ENCODE results near the gene LYRM1.

LYRM1 gene

DNA sequence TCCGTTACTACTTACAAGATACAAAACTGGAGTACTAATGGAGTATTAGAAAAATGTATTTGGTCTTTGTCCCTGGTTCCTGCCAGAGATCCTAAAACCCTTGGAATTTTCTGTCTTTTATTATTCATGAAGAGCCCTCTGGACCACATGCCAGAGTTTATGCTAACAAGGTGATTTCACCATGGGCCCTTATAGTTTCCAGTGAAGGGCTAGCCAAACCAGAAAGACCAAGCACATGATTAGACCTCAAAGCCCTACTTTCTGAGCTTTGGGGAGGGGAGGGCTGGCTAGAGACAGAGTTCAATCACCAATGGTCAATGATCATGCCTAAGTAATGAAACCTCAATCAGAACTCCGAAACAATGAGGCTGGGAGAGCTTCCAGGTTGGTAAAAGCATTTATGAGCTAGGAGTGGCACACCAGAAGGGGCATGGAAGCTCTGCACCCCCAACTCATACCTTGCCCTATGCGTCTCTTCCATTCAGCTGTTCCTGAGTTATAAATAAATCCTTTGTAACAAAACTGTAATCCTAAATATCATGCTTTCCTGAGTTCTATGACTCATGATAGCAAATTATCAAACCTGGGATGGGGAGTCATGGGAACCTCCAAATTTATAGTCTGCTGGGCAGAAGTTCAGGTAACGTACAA is 10.8 kb upstream of the LYRM1 start:
- peak overlapping the region in 1 of 2 donors; percentile 44 for H3K27ac ChIP-seq
- DNase-seq (ENCODE audit: low spot score) = no peak
- TF ChIP-seq, protein P1, sequence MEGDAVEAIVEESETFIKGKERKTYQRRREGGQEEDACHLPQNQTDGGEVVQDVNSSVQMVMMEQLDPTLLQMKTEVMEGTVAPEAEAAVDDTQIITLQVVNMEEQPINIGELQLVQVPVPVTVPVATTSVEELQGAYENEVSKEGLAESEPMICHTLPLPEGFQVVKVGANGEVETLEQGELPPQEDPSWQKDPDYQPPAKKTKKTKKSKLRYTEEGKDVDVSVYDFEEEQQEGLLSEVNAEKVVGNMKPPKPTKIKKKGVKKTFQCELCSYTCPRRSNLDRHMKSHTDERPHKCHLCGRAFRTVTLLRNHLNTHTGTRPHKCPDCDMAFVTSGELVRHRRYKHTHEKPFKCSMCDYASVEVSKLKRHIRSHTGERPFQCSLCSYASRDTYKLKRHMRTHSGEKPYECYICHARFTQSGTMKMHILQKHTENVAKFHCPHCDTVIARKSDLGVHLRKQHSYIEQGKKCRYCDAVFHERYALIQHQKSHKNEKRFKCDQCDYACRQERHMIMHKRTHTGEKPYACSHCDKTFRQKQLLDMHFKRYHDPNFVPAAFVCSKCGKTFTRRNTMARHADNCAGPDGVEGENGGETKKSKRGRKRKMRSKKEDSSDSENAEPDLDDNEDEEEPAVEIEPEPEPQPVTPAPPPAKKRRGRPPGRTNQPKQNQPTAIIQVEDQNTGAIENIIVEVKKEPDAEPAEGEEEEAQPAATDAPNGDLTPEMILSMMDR (IDR thresholded peaks at IDR 0.05) = no peak
- H3K4me3 ChIP-seq = no peak overlapping the region

DNA sequence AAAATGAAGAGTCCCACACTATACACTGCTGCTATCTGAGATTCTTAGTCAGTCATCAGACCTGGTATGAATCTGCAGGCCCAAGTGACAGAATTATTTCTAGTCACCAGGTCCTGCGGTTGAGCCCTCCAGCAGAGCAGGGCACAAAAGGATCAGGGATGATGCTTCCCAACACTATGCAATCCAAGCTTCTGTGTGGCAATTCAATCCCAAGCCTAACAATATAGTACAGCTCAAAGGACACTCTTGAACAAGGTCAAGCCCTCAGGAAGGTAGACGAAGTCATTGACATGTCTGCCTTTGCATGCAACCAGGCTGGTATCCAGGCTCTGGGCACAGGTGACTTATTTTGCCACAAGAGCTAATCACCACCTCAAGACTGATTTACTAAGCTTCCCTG is 6.2 kb upstream of the LYRM1 start:
- H3K4me3 ChIP-seq = no peak overlapping the region
- TF ChIP-seq, protein P1 (IDR thresholded peaks at IDR 0.05) = no peak
- DNase-seq (ENCODE audit: low spot score) = no peak
- H3K27ac ChIP-seq = no peak overlapping the region

DNA sequence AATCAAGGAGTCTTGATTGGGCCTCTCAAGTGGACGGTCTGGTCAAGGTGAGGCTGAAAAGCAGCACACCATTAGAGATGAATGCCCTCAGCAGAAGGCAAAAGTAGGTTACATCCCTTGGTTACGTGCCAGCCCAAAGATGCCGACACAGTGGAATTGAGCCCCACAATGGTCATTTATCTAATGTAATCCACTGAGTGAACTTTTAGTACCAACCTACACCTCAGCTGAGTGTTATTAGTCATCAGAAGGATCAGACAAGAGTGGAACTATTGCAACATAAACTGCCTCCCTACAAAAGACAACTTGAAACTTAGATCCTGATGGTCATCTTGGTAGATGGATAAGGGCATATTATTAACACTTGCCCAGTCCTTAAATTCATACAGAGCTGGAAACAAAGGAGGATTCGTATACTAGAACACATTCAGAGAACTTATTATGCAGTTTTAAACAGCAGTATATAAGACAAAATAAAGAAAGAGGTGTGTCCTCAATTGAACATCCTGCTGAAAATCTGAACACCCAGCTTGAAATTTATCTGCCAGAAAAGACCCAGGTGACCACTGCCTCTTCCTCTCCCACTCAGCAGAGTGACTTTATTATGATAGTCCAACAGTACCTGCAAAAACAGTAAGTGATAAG is 3.2 kb upstream of the LYRM1 start:
- Histone ChIP-seq H3K4me3 (peak overlapping the region; percentile 95), H3K27ac (peak overlapping the region; percentile 38 to 100)
- no peak for DNase-seq (ENCODE audit: low spot score)
- TF ChIP-seq, protein P1 (IDR thresholded peaks at IDR 0.05) = no peak

DNA sequence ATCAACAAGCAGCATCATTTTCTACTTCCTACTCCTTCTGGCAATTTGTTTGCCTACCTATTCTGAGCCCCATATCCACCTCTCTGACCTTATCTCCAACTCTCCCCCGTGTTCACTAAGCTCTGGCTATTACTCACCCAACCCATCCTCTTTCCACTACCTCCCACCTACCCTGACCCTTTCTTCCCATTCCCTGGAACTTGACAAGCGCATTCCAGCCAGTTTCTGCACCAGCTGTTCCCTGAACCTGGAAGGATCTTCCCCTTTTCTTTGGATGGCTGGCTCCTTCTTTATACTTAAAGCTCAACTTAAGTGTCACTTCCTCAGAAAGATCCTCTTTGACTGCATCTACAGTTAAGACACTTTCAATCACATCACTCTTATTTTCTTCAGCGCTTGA is 2.6 kb upstream of the LYRM1 start:
- Histone ChIP-seq H3K4me3 (peak overlapping the region; percentile 95), H3K27ac (peak overlapping the region; percentile 38 to 100)
- no peak for DNase-seq (ENCODE audit: low spot score)
- TF ChIP-seq, protein P1 (IDR thresholded peaks at IDR 0.05) = no peak

DNA sequence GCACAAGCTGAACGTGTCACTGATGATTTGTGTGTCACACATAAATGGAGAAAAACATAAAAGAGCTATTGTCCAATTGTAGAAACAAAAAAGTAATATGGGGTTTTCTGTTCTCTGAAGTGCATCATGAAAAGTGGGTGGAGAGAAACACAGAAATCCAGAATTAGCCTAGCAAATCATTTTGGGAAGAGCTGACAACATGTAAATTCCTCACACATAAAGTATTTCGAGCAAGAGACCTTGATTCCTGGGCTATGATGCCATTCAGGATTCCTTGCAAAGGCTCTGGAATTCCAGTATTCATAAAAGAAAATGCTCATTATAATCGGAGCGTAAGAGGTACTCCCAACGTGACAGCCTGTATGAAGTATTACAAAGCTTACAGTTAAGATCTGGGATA is 1.5 kb upstream of the LYRM1 start:
- no peak for DNase-seq (ENCODE audit: low spot score)
- TF ChIP-seq, protein P1 (IDR thresholded peaks at IDR 0.05) = no peak

DNA sequence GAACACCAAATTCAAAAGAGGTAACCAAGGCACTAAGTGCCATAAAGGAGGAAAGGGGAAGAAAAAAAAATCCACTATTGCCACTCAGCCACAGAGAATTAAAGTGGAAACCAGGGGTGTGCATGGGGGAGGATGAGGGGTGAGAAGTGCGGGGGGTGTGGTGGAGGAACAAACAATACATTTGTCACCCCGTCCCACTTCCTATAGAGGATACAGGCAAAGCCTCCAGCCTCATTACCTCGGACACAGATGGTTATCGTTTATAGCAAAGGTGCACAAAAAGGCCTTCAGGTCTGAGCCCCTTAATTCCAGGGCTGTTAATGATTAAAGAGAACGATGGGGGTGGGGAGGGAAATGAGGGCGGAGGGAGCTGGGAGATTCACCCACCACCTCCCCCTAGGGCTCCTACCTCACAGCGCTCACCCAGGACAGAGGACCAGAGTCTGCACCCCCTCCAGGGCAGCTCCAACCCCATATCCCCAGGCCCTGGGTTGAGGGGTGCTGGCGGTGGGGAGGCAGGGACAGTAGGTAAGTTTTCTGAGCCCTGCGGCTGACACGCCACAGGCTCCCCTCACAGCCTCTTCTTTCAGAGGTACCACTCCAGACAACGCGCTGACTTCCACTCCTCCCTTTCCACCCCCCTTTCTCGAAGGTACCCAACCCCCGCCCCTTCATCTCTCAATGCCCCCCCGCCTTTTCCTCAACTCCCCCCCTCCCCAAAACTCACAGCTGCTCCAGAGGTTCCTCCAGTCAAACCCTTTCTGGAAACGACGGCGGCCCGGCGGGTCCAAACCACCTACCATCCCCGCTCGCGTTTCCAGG is 883 bp upstream of the LYRM1 start:
- peak overlapping the region; percentile 86 to 100 for H3K27ac ChIP-seq
- peak; percentile 83 for DNase-seq (ENCODE audit: low spot score)
- peak overlapping the region; percentile 95 for H3K4me3 ChIP-seq
- TF ChIP-seq, protein P1 (IDR thresholded peaks at IDR 0.05) = no peak

More for the DNA sequence above, 1.5 kb upstream of the LYRM1 start:
- Histone ChIP-seq H3K27ac (peak overlapping the region; percentile 86 to 100), H3K4me3 (peak overlapping the region; percentile 95)

Data from coronary artery (tissue), 2 donors.